Measurements from ENCODE around the gene C1QC.

DNA sequence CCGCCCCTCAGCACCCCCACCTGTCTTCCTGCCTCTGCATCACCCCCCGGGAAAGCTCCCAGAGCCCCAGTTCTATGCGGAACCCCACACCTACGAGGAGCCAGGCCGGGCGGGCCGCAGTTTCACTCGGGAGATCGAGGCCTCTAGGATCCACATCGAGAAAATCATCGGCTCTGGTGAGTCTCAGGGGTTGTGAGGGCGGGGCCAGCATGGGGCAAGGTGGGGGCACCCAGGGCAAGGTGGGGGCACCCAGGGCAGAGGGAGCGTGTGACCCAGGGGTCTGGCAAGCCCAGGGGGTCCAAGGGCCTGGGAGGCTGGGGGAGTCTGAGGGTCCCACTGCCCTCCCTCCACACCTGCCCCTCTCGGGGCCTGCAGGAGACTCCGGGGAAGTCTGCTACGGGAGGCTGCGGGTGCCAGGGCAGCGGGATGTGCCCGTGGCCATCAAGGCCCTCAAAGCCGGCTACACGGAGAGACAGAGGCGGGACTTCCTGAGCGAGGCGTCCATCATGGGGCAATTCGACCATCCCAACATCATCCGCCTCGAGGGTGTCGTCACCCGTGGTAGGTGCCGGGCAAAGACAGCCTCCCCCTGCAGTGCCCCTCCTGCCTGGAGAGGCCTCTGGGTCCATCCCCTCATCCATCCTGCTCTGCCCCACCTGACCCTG lies 46.0 kb upstream of the C1QC start:
- TF ChIP-seq CTCF (conservative IDR thresholded peaks at IDR 0.05; ENCODE audit: low read depth, low read length), result no peak
- no peak for TF ChIP-seq EZH2 (IDR thresholded peaks at IDR 0.05; ENCODE audit: borderline replicate concordance, low read depth, low read length, poor library complexity, severe bottlenecking)

All from A673 (cell line).